Endothelial cell of umbilical vein (primary cell): ENCODE data around the gene RNH1. TPM values are rescaled to one million over a fixed set of nuclear protein-coding genes. Genes with fewer than 3 reads are reported as not detected.

Experiments
- BruUV-seq: library from RNA; stranded (reverse); fragments of 400-500 nt; replicated peaks from 2 replicates; lab custom pipeline; 2021; lab: Mats Ljungman, UMichigan
- CTCF ChIA-PET: fragments of 300-600, 350-600 bp; sonication (Branson Sonifier 250); formaldehyde crosslinking; loops from one replicate; lab custom pipeline; 2021; ENCODE audit warnings: antibody characterized with exemption, inconsistent platforms; lab: Charles Lee
- POLR2A ChIA-PET: fragments of 300-600, 350-600 bp; sonication (Branson Sonifier 250); formaldehyde crosslinking; loops from one replicate; lab custom pipeline; 2021; ENCODE audit warnings: antibody characterized with exemption, inconsistent platforms; lab: Charles Lee
- DNase-seq: peaks from one replicate; pipeline ENCODE4 v3.0.0-alpha.2; 2011; ENCODE audit warnings: low read depth, low spot score
- FAIRE-seq: peaks from 2 replicates; lab custom pipeline; 2011; peaks lifted over from hg19 to GRCh38; lab: Jason Lieb, UNC
- H2AFZ ChIP-seq: 2 replicates; pipeline ENCODE4 v1.6.0; 2012; ENCODE audit warnings: low read depth, low read length, control low read depth, inconsistent platforms
- H3K27ac ChIP-seq: 2 replicates; pipeline ENCODE4 v1.5.1; 2011; ENCODE audit warnings: low read depth, mild to moderate bottlenecking, control low read depth, low read length, moderate library complexity; ENCODE audit not compliant: insufficient read depth
- H3K27me3 ChIP-seq, 2 experiments: 2 replicates each; pipeline versions ENCODE4 v1.6.0 to v1.6.1; 2011; ENCODE audit warnings: low read length in 2 of 2, mixed read lengths in 1 of 2; ENCODE audit not compliant: control insufficient read depth in 2 of 2, insufficient read depth in 2 of 2
- H3K36me3 ChIP-seq, 2 experiments: 2 replicates in 1 of 2; 3 replicates in 1 of 2; pipeline ENCODE4 v1.5.1; 2011; ENCODE audit warnings: low read length in 2 of 2, mild to moderate bottlenecking in 1 of 2, moderate library complexity in 1 of 2; ENCODE audit not compliant: control insufficient read depth in 2 of 2, insufficient read depth in 2 of 2; ENCODE audit errors: extremely low read depth in 1 of 2
- H3K4me1 ChIP-seq: 3 replicates; pipeline ENCODE4 v1.5.1; 2011; ENCODE audit warnings: mild to moderate bottlenecking, low read length; ENCODE audit not compliant: control insufficient read depth, insufficient read depth; ENCODE audit errors: extremely low read depth
- H3K4me2 ChIP-seq: 2 replicates; pipeline ENCODE4 v1.6.1; 2011; ENCODE audit warnings: low read length, control low read depth, mixed read lengths; ENCODE audit not compliant: insufficient read depth
- H3K4me3 ChIP-seq, 3 experiments: fragments of 200-600 bp in 1 of 3; sonication (generic), shearing (Covaris generic) in 1 of 3; replicated peaks in 1 of 3; 2 replicates each; pipeline ENCODE4 v1.5.1; 2011 to 2016; ENCODE audit warnings: control low read depth in 3 of 3, low read length in 3 of 3, mild to moderate bottlenecking in 2 of 3, inconsistent platforms in 1 of 3, low read depth in 1 of 3, moderate library complexity in 1 of 3; ENCODE audit not compliant: insufficient read depth in 1 of 3
- H3K79me2 ChIP-seq: 2 replicates; pipeline ENCODE4 v1.6.0; 2012; ENCODE audit warnings: low read length, inconsistent platforms; ENCODE audit not compliant: control insufficient read depth, insufficient read depth
- H3K9ac ChIP-seq: replicated peaks from 2 replicates; pipeline ENCODE3; 2011; ENCODE audit warnings: low read length, control low read depth; ENCODE audit not compliant: insufficient read depth; ENCODE audit errors: extremely low read depth
- H3K9me1 ChIP-seq: replicated peaks from 3 replicates; pipeline ENCODE4 v1.6.0; 2011; ENCODE audit warnings: mild to moderate bottlenecking, low read length; ENCODE audit not compliant: control insufficient read depth, insufficient read depth; ENCODE audit errors: extremely low read depth
- H3K9me3 ChIP-seq: replicated peaks from 2 replicates; pipeline ENCODE4 v1.5.1; 2012; ENCODE audit warnings: low read length, inconsistent platforms; ENCODE audit not compliant: control insufficient read depth, insufficient read depth
- H4K20me1 ChIP-seq: replicated peaks from 2 replicates; pipeline ENCODE3; 2011; ENCODE audit warnings: mild to moderate bottlenecking, low read length; ENCODE audit not compliant: control insufficient read depth, insufficient read depth; ENCODE audit errors: extremely low read depth
- EZH2 ChIP-seq: IDR thresholded peaks from 2 replicates; pipeline ENCODE4 v1.6.1; 2012; ENCODE audit warnings: borderline replicate concordance, low read depth, mild to moderate bottlenecking, moderate library complexity, low read length, inconsistent platforms; ENCODE audit not compliant: severe bottlenecking
- FOS ChIP-seq: IDR thresholded peaks from 2 replicates; pipeline ENCODE4 v1.6.1; 2011; ENCODE audit warnings: mild to moderate bottlenecking, low read length, moderate library complexity, borderline replicate concordance; ENCODE audit not compliant: insufficient read depth
- GATA2 ChIP-seq: IDR thresholded peaks from 2 replicates; pipeline ENCODE4 v1.7.0; 2011; ENCODE audit warnings: low read depth, mild to moderate bottlenecking, moderate library complexity, mixed read lengths, low read length; ENCODE audit not compliant: insufficient read length, insufficient read depth
- JUN ChIP-seq: IDR thresholded peaks from 2 replicates; pipeline ENCODE4 v1.6.1; 2011; ENCODE audit warnings: borderline replicate concordance, low read depth; ENCODE audit not compliant: insufficient read length, insufficient read depth
- MYC ChIP-seq: IDR thresholded peaks from one replicate; pipeline ENCODE4 v1.6.1; 2011; ENCODE audit warnings: mild to moderate bottlenecking, low read depth, low read length
- POLR2A ChIP-seq: IDR thresholded peaks from 2 replicates; pipeline ENCODE4 v1.6.1; 2012; ENCODE audit warnings: low read depth, mild to moderate bottlenecking, control low read depth, low read length
- POLR2AphosphoS5 ChIP-seq: IDR thresholded peaks from 2 replicates; pipeline ENCODE4 v1.6.1; 2012; ENCODE audit warnings: low read depth, mild to moderate bottlenecking, control low read depth, low read length, moderate library complexity; ENCODE audit not compliant: insufficient read depth
- dilution Hi-C: fragments of 300-500 bp; cut with MboI; formaldehyde crosslinking; loops from one replicate; pipeline ENCODE4 v1.15.0; 2019; ENCODE audit warnings: low sequenced_read_pairs; ENCODE audit not compliant: extremely low pct_ligation_motif_present
- intact Hi-C: fragments of 100-400 bp; cut with micrococcal nuclease; formaldehyde crosslinking; loops from one replicate; pipeline ENCODE4 v1.10.0; 2022
- polyA plus RNA-seq, 4 experiments: library from polyadenylated mRNA; depleted of rRNA in 3 of 4; stranded (reverse) in 3 of 4; unstranded in 1 of 4; fragments of >200 nt; gene quantifications; 2 replicates each; pipeline versions ENCODE4 v1.2.1 to v1.2.3, GENCODE V29; 2011 to 2012; ENCODE audit warnings: missing spikeins in 1 of 4
- total RNA-seq: library from RNA; stranded (reverse); gene quantifications from 2 replicates; pipeline ENCODE4 v1.2.3, GENCODE V29; 2021
- TF ChIP-seq, protein P1 (sequence below), 2 donors: IDR thresholded peaks; 1 replicate in 1 of 2; 2 replicates in 1 of 2; pipeline ENCODE4 v1.5.1; 2011; ENCODE audit warnings: low read length in 2 of 2, mild to moderate bottlenecking in 2 of 2, moderate library complexity in 2 of 2, control low read depth in 1 of 2, inconsistent platforms in 1 of 2, low read depth in 1 of 2; ENCODE audit not compliant: insufficient read depth in 1 of 2; ENCODE audit errors: extremely low read depth in 1 of 2
- TF ChIP-seq, protein P2 (sequence below): IDR thresholded peaks from 2 replicates; pipeline ENCODE4 v1.6.1; 2011; ENCODE audit not compliant: insufficient read depth, insufficient read length

Gene RNH1
- total and polyA plus RNA-seq, 2 donors (not counting 3 experiments of a cell fraction or from before 2014, with no cell fraction given): 144 to 198 TPM

- H3K36me3 ChIP-seq: no peaks in the 10 kb centered on the region
- H3K9me1 ChIP-seq: no peaks in the 10 kb centered on the region
- H3K79me2 ChIP-seq: peaks cover 4% of the 10 kb centered on the region
- intact Hi-C loops: no loop called here
- H3K27me3 ChIP-seq: no peaks in the 10 kb centered on the region
- FAIRE-seq: no peak
- dilution Hi-C loops: no loop called here
- H4K20me1 ChIP-seq: no peaks in the 10 kb centered on the region
- DNase-seq: no peak
- H3K9ac ChIP-seq: no peak overlapping the region
- no peaks in the 10 kb centered on the region for H3K4me1 ChIP-seq
- CTCF ChIA-PET: no interaction called here
- no peak overlapping the region for H3K4me2 ChIP-seq
- no peak for TF ChIP-seq POLR2A
- TF ChIP-seq, protein P1, sequence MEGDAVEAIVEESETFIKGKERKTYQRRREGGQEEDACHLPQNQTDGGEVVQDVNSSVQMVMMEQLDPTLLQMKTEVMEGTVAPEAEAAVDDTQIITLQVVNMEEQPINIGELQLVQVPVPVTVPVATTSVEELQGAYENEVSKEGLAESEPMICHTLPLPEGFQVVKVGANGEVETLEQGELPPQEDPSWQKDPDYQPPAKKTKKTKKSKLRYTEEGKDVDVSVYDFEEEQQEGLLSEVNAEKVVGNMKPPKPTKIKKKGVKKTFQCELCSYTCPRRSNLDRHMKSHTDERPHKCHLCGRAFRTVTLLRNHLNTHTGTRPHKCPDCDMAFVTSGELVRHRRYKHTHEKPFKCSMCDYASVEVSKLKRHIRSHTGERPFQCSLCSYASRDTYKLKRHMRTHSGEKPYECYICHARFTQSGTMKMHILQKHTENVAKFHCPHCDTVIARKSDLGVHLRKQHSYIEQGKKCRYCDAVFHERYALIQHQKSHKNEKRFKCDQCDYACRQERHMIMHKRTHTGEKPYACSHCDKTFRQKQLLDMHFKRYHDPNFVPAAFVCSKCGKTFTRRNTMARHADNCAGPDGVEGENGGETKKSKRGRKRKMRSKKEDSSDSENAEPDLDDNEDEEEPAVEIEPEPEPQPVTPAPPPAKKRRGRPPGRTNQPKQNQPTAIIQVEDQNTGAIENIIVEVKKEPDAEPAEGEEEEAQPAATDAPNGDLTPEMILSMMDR (IDR thresholded peaks at IDR 0.05; ENCODE audit: extremely low read depth in 1 of 2, insufficient read depth in 1 of 2, low read depth in 1 of 2, low read length in 2 of 2): no peak
- no peak for TF ChIP-seq GATA2
- TF ChIP-seq MYC: no peak
- no peak for TF ChIP-seq POLR2AphosphoS5
- TF ChIP-seq FOS: no peak
- TF ChIP-seq, protein P2, sequence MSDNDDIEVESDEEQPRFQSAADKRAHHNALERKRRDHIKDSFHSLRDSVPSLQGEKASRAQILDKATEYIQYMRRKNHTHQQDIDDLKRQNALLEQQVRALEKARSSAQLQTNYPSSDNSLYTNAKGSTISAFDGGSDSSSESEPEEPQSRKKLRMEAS: no peak
- no peak for TF ChIP-seq EZH2
- TF ChIP-seq JUN: no peak
- H3K4me3 ChIP-seq: no peak overlapping the region
- H3K9me3 ChIP-seq: no peaks in the 10 kb centered on the region
- H2AFZ ChIP-seq: no peak overlapping the region
- H3K27ac ChIP-seq: no peak overlapping the region
- POLR2A ChIA-PET: no interaction called here
- BruUV-seq: no TSS peak
Observed at GRCh38 chr11:484616-485015, 22.4 kb downstream of the RNH1 start.
